Uterus (tissue), 4 donors: ENCODE data around the gene CHRNB1. TPM values are rescaled to one million over a fixed set of nuclear protein-coding genes. Genes with fewer than 3 reads are reported as not detected.

Experiments
- DNase-seq, 2 donors: peaks; one replicate each; pipeline ENCODE4 v3.0.0-alpha.2; 2019 to 2020
- H3K27ac ChIP-seq, 2 donors: fragments of 200-600 bp; sonication (generic); 1 replicate in 1 of 2; 2 replicates in 1 of 2; pipeline ENCODE4 v1.5.1; 2016 to 2018
- H3K27me3 ChIP-seq, 2 donors: fragments of 200-600 bp; sonication (generic); one replicate each; pipeline ENCODE4 v1.5.1; 2018 to 2019; ENCODE audit warnings: control low read depth in 1 of 2
- H3K36me3 ChIP-seq, 2 donors: fragments of 200-600 bp; sonication (generic); one replicate each; pipeline ENCODE4 v1.5.1; 2019; ENCODE audit warnings: control low read depth in 1 of 2
- H3K4me1 ChIP-seq, 2 donors: fragments of 200-600 bp; sonication (generic); one replicate each; pipeline ENCODE4 v1.5.1; 2018 to 2019; ENCODE audit warnings: control low read depth in 1 of 2
- H3K4me3 ChIP-seq, 2 donors: fragments of 200-600 bp; sonication (generic); 1 replicate in 1 of 2; 2 replicates in 1 of 2; pipeline ENCODE4 v1.5.1; 2018 to 2019; ENCODE audit warnings: mild to moderate bottlenecking in 1 of 2
- H3K9me3 ChIP-seq, 2 donors: fragments of 200-600 bp; sonication (generic); one replicate each; pipeline ENCODE4 v1.5.1; 2019; ENCODE audit warnings: control low read depth in 1 of 2
- CTCF ChIP-seq, 4 experiments: fragments of 200-600 bp in 2 of 4; fragments of 450-650 bp in 2 of 4; sonication (generic) in 2 of 4; IDR thresholded peaks; one replicate each; pipeline ENCODE4 v1.5.1; 2016 to 2019; ENCODE audit warnings: antibody characterized with exemption in 4 of 4, mild to moderate bottlenecking in 2 of 4, moderate library complexity in 1 of 4
- POLR2A ChIP-seq, 2 donors: fragments of 450-650 bp; IDR thresholded peaks; one replicate each; pipeline ENCODE4 v1.6.1; 2016; ENCODE audit warnings: antibody characterized with exemption in 2 of 2, mild to moderate bottlenecking in 1 of 2, moderate library complexity in 1 of 2
- intact Hi-C: fragments of 100-400 bp; cut with DNase I; formaldehyde crosslinking; loops from one replicate; pipeline ENCODE4 v1.15.1; 2023; ENCODE audit warnings: low total_unique reads
- total RNA-seq, 4 donors: library from RNA; depleted of rRNA in 3 of 4; stranded (reverse); fragments of >200 nt in 3 of 4; gene quantifications; one replicate each; pipeline versions ENCODE4 v1.1.0 to v1.2.4, GENCODE V29; 2014 to 2023
- donor health status: DM: yes; HTN: yes; CAD: no.

Gene CHRNB1
- total RNA-seq, 4 donors from 2014 or later: 3.2 to 16.9 (median 10.9) TPM

- H3K9me3 ChIP-seq: no peaks in the 10 kb centered on the region
Observed at GRCh38 chr17:7483255-7484066, 38.6 kb downstream of the CHRNB1 start.

GRCh38 chr17:7484067-7484918 is 39.4 kb downstream of the CHRNB1 start, which contains the start of gene POLR2A:
TSS of gene POLR2A (plus strand) at chr17:7484366.
- H3K4me3 ChIP-seq: peak within 1 kb of the TSS; percentile 64 to 74
- DNase-seq: peak; percentile 99
- no peaks in the 10 kb centered on the region for H3K27me3 ChIP-seq
- no peaks in the 10 kb centered on the region for H3K9me3 ChIP-seq
- TF ChIP-seq CTCF (IDR thresholded peaks at IDR 0.05) (peak in 2 of 4 experiments; percentile 6 to 32), POLR2A (IDR thresholded peaks at IDR 0.05) (peak; percentile 99 to 100)
- peak within 1 kb of the TSS; percentile 98 to 99 for H3K27ac ChIP-seq
- intact Hi-C loops: loop anchor here (10.0 kb wide), 1 partner anchor 49 kb away; the partner anchor contains the start of genes FGF11 and TMEM102
- no peaks in the 10 kb centered on the region for H3K4me1 ChIP-seq
- no peaks in the 10 kb centered on the region for H3K36me3 ChIP-seq

More at GRCh38 chr17:7483255-7484066, 38.6 kb downstream of the CHRNB1 start:
- peak overlapping the region; percentile 64 to 74 for H3K4me3 ChIP-seq
- peak overlapping the region; percentile 98 to 99 for H3K27ac ChIP-seq
- no peaks in the 10 kb centered on the region for H3K4me1 ChIP-seq
- intact Hi-C loops: loop anchor here (10.0 kb wide), 1 partner anchor 49 kb away; the partner anchor contains the start of genes FGF11 and TMEM102
- TF ChIP-seq POLR2A (IDR thresholded peaks at IDR 0.05) (peak; percentile 30 to 36), CTCF (IDR thresholded peaks at IDR 0.05) (peak in 1 of 4 experiments; percentile 4)
- H3K36me3 ChIP-seq: no peaks in the 10 kb centered on the region
- no peaks in the 10 kb centered on the region for H3K27me3 ChIP-seq
- peak; percentile 93 to 96 for DNase-seq

DNA sequence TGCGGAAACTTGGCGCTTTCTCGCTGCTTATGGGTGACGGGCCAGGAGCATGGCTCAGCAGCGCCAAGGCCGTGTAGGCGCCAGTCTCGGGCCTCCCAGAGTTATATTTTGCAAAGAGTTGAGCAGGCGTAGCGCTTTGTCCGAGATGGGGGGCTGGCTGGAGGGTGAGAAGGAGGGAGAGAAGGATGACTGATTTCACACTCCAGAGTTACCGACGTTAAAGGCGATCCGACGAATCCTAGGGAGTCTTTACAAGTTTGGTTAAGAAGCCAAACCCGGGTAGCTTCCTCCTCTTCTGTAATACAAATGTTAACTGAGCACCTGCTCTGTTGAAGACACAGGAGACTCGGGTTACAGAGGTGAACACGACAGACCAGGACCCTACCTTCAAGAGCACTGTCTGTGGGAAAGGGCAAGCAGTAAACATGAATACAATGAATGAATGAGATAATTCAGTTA is 40.1 kb downstream of the CHRNB1 start:
- TF ChIP-seq CTCF (IDR thresholded peaks at IDR 0.05): peak in 2 of 4 experiments; percentile 13 to 42
- TF ChIP-seq POLR2A (IDR thresholded peaks at IDR 0.05): no peak
- Histone ChIP-seq H3K27me3 (no peaks in the 10 kb centered on the region), H3K27ac (peak overlapping the region; percentile 82 to 98), H3K36me3 (no peaks in the 10 kb centered on the region), H3K4me3 (peak overlapping the region; percentile 64 to 74), H3K4me1 (no peaks in the 10 kb centered on the region), H3K9me3 (no peaks in the 10 kb centered on the region)
- DNase-seq: no peak
- intact Hi-C loops: loop anchor here (10.0 kb wide), 1 partner anchor 50 kb away; the partner anchor contains the start of genes FGF11 and TMEM102

DNA sequence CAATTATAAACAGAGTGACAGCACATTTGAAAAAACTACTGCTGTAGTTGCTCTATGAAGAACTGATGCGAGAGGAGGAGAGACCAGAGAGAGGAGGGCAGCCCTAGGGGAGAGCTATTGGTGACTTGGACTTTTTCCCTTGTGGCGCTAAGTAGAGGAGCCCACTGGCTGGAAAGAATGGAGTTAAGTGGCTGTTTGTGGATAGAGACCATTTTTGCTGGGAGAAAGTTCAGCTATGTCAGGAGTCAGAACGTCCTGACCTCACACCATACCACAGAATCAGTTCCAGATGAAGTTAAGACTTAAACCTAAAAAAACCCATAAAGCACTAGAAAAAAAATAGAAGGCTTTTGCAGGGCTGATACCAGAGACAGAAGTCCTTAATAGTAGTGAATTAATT is 41.3 kb downstream of the CHRNB1 start:
- intact Hi-C loops: loop anchor here (10.0 kb wide), 1 partner anchor 51 kb away; the partner anchor contains the start of genes FGF11 and TMEM102
- no peaks in the 10 kb centered on the region for H3K27me3 ChIP-seq
- DNase-seq: no peak
- H3K36me3 ChIP-seq: no peaks in the 10 kb centered on the region
- TF ChIP-seq POLR2A (IDR thresholded peaks at IDR 0.05) (no peak), CTCF (IDR thresholded peaks at IDR 0.05) (no peak)
- H3K27ac ChIP-seq: peak overlapping the region; percentile 82 to 98
- no peaks in the 10 kb centered on the region for H3K9me3 ChIP-seq
- H3K4me1 ChIP-seq: no peaks in the 10 kb centered on the region
- H3K4me3 ChIP-seq: peak overlapping the region; percentile 64 to 74
